GM19395 (cell line): ENCODE results near the gene EBLN2.
"Not testable (repeated sequence)": the region's sequence is repeated elsewhere in the genome, so short reads cannot be mapped to it uniquely, and the experiment has no call there.

Experiments used
- ATAC-seq: cut with Tn5 transposase; IDR thresholded peaks from one replicate; pipeline ENCODE4 v1.9.1; 2021; ENCODE audit warnings: mild to moderate bottlenecking, moderate library complexity; ENCODE audit not compliant: unreplicated experiment

Gene EBLN2

DNA sequence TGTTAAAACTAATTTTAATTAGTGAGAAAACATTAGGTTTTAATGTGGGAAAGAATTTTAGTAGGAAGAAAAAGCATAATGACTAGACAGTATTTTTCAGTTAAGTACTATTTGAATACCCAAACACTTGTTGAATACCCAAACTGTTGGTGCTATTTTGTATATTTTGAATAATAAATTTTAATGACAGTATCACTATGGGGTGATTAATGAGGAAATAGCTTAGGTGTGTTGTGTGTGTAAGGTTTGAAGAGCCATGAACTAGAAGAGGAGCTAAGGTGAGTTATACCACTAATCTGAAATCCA, 4.7 kb upstream of the EBLN2 start:
- no peak for ATAC-seq

DNA sequence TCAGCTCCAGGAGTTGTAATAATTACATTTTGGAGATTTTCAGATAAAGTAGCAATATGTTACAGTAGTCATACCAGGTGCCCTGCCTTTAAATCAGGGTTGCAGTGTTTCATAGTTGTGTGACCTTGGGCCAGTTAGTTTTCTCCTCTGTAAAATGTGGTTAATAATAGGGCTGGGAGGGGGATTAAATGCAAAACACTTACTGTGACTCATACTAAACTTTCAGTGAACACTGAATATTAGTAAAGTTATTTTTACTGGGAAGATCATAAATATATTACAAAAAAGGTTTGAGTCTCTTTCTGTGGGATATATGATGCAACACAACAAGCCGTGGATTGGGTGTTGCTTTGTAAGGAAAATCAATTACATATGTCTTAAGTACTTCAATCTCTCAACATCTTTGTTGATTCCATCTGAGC, 1.1 kb upstream of the EBLN2 start:
- ATAC-seq = no peak

DNA sequence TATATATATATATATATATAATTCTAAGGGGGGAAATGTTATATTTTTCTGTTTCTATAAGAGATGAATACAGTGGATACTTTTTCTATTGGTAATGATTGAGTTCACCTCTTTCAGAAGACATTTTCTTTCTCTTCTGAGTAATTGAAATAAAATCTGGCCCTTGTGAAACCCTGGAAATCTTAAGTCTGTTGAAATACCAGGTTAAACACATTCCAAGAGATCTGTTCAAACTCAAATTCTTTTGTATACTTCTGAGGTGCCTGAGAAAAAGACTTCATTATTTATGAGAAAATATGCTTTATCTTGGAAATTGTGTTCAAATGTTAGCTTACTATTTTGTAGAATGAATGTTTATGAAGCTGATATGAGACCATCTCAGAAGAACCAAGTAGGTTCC, 4.8 kb downstream of the EBLN2 start:
- not testable (repeated sequence) for ATAC-seq

GRCh38 chr3:73068419-73068818, 7.0 kb downstream of the EBLN2 start:
- no peak for ATAC-seq

DNA sequence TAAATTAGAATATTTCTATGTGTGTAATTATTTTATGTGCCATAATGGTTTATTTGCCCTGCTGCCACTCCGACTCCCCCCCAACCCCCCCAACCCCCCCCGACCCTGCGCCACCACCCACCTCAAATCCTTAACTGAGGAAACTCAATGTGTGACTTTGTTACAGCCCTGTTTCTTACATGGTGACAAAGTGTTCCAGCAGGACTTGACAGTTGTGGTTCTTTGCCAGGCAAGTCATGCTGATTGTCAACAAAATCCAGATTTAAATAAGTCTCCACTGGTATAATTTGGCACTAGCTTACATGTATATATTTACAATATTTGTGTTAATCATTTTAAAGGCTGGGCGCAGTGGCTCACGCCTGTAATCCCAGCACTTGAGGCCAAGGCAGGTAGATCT, 7.7 kb downstream of the EBLN2 start:
- no peak for ATAC-seq

DNA sequence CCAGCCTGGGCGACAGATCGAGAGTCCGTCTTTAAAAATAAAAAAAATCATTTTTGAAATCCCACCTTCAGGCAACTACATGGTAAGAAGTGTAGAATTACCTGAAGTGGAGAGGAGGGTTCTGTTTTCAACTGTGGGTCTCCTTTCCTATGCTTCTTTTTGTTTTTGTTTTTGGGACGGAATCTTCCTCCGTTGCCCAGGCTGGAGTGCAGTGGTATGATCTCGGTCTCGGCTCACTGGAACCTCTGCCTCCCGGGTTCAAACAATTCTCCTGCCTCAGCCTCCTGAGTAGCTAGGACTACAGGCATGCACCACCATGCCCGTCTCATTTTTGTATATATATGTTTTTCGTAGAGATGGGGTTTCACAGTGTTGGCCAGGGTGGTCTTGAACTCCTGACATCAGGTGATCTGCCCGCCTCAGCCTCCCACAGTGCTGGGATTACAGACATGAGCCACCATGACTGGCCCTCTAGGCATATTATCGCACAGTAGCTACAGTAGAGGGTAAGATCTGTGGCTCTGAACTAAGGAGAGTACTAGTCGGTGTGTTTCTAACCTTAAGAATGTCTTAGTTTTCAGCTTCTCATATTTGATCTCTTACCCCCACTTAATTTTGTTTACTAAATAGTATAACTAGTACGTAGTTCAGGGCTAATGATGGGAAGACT, 8.5 kb downstream of the EBLN2 start:
- ATAC-seq = no peak

DNA sequence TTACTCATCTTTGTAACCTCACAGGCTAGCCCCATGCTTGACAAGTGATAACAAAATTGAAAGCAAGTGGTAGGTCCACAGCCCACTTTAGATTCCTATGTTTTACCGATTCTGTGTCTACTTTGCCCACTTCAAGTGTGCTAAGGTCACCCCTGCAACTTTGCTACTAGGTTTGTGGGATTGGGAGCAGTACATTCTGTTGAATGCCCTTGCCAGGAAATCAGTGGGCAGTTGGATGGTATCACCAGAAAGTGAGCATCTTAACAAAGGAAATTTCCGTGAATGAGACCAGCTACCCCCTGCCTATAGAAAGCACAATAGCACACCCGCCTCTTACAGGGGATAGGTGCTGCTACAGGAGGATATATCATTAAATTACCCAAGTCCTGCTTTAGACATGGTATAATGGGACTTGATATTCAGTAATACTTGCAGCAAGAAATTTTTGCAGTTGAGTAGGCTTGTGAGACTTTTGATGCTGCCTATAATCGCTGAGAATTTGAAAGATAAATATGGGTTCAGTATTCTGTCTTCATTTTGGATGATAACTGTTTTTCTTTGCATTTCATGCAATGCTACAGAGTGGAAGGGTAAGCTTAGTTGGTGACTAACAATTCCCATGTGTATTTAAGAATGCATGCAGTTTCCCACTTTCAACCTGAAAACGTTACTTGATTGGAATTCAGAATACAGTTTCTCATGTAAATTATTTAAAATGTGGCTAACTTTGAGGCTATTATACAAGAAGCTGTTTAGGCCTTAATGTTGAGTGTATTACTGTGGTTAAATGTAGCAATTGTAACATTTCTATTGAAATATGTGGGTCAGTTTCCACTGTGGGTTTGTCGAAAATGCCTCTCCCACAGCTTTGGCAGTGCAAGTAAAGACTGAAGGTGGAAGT, 9.5 kb downstream of the EBLN2 start:
- ATAC-seq = no peak

DNA sequence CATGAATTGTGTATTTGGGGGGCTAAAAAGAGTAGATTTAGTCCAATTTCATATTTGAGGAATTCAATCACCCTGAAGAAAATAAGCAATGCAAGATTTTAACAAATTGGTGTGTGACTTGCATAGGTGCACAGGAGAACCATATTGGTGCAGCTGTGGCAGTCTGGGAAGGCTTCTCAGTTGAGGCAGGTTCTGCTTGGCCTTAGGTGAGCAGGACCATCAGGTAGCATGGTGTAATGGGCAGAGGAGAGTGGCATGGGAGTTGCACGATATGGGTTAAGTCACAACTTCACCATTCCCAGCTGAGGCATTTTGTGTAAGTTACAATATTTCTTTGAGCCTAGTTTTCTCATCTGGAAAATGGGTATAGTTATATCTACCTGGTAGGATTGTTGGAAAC, 10.5 kb downstream of the EBLN2 start:
- no peak for ATAC-seq

DNA sequence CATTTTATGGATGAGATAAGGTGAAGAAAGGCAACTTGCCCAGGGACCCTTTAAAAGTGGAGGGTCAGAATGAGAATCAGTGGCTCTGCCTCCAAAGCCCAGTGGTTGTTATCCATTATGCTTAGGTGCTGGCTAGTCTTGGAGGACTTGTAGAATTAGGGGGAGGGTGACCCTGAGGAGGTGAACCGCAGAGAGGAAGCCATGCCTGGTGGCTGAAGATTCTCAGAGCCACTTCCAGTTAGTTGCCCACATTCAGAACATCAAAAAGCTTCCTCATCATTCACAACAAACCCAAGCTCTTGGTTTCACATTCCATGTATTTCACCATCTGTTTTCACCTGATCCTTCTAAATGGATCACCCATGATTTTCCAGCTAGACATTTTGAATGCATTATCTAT, 11.2 kb downstream of the EBLN2 start:
- ATAC-seq = no peak

DNA sequence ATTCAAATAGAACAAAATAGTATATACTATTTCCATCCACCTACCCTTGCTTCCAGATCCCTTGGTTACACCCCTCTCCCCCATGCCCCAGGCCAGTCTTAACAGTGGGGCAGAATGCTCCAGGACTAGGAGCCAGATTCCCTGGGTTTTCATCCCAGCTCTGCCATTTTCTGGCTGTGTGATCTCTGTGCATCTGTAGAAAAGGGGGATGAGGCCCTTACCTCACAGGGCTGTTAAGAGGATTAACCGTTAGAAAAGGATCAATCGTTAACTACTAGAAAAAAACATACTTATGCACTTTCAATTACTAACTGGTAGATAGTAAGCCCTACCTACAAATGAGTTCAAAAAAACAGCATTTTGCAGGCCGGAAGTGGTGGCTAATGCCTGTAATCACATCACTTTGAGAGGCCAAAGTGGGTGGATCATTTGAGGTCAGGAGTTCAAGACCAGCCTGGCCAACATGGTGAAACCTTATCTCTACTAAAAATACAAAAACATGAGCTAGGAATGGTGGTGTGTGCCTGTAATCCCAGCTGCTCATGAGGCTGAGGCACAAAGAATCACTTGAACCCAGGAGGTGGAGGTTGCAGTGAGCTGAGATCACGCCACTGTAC, 11.7 kb downstream of the EBLN2 start:
- no peak for ATAC-seq

DNA sequence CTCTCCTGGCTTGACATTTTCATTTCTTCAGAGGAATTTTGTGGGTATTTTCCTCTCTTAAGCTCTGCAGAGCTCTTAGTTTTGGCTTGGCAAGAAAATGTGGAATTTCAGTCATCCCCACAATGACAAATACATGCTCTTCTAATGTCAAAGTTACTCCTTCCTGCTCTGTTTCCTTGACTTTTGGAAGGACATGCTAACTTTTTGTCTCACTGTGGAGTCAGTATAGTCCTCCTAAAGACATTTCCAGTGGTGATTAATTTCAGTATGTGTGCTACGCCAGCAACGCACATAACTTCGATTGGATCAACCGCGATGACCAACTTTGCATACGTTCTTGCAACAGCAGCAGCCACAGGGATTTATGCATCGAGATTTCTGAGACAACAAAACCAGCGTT, 13.3 kb downstream of the EBLN2 start:
- no peak for ATAC-seq

DNA sequence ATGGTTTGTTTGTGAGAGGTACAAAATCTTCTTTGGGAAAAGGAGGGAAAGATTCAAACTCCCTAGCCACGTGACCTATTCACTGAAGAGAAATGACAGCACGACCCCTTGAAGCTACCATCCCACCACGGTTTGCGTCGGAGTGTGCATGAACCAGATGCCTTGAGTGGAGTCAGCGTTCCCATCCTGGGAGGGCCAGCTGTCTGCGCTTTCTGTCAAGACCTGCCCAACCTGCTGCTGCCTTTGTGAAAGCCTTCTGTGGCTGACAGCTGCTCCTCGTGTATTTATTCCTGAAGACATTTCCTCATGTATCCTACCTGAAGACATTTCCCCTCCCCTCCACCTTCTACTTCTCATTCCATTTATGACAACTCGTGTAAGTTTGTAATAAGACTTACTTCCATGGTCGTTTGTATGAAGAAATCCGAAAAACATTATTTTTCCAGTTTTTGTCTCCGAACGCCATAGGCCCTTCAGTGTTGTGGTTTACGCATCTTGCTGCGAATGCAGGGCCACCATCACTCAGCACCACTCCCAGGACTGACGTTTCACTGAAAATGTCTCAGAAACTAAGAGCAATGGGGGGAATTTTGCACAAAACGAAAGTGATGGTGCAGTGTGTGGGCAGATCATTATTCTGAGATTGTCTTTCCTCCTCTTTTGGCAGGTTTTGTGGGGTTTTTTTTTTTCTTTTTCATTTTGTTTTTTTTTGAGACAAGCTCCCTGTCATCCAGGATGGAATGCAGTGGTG, 18.9 kb downstream of the EBLN2 start:
- ATAC-seq = peak; percentile 58

DNA sequence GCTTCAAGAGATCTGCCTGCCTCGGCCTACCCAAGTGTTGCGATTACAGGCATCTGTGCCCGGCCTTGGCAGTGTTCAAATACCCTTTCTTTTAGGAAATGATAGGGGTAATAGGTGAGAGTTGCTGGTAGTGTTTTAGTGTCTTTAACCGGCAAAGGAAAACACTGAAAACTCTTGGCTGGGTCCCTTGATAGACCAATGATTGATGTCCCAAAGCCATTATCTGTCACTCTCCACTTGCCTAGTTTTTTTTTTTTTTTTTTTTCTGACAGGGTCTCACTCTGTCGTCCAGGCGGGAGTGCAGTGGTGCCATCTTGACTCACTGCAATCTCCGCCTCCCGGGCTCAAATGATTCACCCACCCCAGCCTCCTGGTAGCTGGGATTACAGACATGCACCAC, 19.7 kb downstream of the EBLN2 start:
- no peak for ATAC-seq

DNA sequence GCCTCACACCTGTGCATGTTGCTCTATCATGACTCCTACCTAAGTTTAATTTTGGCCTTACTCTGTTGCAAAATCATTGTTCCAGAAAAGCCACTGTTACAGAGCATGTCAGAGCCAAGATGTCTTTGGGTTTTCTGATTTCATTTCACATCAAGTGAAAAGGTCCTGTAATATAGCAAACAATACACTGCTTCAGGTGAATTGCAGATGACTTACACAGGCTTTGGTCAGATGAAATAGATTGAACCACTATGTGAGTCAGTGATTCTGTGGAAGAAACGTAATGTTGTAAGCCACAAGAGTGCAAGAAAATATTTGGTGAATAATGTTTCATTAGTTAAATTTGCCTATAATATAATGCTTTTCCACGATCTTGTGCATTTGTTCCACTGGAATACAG, 22.7 kb downstream of the EBLN2 start:
- no peak for ATAC-seq

- ATAC-seq = peak; percentile 61
Observed at GRCh38 chr3:73086071-73086494, 24.6 kb downstream of the EBLN2 start.

- no peak for ATAC-seq
Observed at GRCh38 chr3:73094129-73094528, 32.7 kb downstream of the EBLN2 start.

GRCh38 chr3:73094951-73095350, 33.5 kb downstream of the EBLN2 start:
- no peak for ATAC-seq

DNA sequence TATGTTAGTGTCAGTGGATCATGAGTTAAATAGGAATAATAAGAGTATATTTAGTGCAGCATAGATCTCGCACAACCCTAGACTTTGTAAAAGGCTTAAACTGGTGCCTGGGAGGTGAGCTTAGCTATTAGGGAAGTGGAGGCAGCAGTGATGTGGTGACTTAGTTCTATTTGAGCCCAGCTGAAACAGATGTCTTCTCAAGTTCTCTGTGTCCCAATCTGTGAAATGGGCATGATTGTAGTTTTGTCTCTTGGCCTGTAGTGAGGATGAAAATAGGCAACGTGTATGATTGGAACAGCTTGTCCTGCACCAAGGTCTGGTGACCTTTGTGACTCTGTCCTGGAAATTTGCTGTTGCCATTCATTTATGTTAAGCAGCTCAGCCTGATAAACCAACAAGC, 34.7 kb downstream of the EBLN2 start:
- ATAC-seq = no peak

DNA sequence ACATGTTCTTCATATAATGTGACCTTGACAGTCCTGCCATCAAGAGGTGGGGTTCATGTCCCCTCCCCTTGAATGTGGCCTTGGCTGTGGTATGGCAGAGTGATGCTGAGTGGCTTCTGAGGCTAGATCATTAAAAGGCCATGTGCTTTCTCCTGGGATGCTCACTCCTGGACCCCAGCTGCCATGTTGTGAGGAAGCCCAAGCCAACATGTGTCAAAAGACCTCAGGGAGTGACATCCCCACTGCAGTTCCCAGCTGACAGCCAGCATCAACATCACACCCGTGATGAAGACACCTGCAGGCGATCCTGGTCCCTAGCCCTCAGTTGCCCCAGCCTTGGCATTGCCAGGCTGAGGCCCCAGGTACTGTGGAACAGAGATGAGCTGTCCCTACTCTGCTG, 36.6 kb downstream of the EBLN2 start:
- no peak for ATAC-seq

DNA sequence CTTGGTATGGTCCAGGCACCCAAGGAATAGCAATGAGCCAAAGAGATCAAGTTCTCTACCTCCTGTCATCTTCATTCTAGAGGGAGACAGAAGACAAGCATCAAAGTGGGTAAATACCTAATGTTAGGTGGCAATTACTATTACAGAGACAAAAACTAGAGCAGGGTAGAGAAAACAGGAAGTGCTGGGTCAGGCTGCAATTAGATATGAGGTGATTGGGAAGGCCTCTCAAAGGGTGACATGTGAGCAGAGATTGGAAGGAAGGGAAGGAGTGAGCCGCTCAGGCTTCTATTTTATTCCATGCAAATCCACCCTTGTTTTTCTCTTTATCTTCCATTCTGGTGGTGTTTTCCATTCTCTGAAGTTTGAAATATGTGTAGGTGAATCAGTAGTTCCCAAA, 37.4 kb downstream of the EBLN2 start:
- ATAC-seq = no peak
